Activated CD4-positive, alpha-beta T cell treated with anti-CD3 and anti-CD28 coated beads, Interleukin-2, amount 50 U/mL, for 48 hours (primary cell): Measurements from ENCODE around the gene FAM124B.
A peak's percentile ranks its signal among the peaks of the same experiment; 100 is the strongest.
"Not testable (repeated sequence)": the region's sequence is repeated elsewhere in the genome, so short reads cannot be mapped to it uniquely, and the experiment has no call there.

Experiments
- DNase-seq, 2 experiments: peaks; one replicate each; pipeline ENCODE4 v3.0.0-alpha.2; 2020

The FAM124B gene

DNA sequence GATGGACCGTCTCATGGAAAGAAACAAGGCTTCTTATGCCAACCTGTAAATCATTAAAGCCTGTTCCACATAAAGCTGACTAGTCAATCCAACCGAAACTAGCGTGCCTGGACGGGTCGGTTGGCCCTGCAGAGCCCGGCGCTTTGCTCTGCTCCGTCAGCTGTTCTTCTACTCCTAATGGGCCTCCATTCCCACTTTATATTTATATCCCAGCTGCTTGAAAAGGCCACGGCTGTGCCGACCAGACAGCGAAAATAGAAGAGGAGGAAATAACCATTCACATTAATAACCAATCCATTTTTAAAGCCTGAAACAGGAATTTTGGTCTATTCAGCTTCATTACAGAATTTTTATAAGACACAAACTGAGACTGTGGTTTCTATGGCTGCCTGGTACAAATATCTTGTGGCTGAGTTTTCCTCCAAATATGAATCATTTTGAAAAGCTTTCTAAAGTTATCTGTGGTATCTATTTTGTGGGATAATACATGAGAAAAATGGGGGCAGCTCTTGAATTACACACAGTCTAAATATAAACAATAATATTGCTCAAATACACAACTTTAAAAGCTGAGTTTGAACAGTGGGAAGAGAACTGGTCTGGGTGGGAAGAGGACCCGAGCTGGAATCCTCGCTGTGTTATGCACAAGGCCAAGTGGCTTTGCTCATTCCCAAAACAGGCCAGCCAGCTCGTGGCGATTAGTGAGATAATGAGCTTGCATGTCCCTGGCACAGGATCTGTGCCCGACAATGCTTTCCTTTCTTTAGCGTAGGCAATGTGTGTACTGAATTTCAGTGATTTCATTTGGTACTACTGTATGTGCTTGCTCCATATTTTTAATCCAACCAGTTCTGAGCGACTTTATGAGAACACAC is 10.5 kb upstream of the FAM124B start:
- DNase-seq, result no peak

- no peak for DNase-seq
Observed at GRCh38 chr2:224410946-224411561, 9.1 kb upstream of the FAM124B start.

- no peak for DNase-seq
Observed at GRCh38 chr2:224408676-224409075, 6.8 kb upstream of the FAM124B start.

DNA sequence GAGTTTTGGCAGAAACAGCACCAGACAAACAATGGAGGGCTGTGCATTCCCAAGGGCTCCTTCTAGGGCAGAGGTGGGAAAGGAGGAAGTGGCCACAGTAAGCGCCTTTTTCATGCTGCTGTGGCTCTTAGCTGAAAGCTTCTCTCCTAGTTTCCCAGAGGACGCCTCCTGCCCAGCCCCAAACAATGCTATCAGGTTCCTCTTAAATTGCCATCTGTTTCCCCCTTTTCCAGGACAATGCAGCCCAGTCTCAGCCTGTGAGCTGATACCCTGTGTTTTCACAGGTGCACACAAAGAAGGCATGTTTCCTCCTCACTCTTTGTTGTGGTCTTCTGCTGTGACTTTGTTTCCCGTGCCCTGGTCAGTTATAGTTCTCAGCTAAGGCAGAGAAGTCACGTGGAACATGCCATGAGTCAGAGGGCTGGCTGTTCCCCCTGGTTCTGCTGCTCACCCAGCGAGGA is 5.4 kb upstream of the FAM124B start:
- no peak for DNase-seq

DNA sequence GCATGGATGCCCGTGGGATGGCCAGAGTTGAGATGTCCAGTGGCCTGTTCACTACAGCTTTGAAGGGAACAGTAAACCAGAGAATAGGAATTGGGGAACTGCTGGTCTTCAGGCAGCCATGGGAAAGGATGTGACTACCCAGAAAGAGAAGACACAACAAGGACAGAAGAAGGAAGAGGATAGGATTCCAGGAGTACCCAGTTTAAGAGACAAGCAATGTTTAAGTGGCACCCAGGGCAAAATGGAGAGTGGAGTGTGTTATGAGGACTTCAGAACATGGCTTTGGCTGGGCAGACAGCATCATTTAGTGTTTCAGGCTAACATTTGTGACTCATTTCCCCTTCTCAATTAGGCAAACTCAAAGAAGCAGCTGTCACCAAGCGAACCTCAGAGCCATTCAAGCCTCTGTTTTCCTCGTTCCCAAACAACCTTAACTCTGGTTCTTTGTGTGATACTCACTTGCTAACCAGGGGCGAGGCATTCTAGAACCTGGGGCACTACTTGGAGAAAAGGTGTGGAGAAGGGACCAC is 4.0 kb upstream of the FAM124B start:
- DNase-seq, result no peak

- DNase-seq, result no peak
Observed at GRCh38 chr2:224405412-224405811, 3.5 kb upstream of the FAM124B start.

DNA sequence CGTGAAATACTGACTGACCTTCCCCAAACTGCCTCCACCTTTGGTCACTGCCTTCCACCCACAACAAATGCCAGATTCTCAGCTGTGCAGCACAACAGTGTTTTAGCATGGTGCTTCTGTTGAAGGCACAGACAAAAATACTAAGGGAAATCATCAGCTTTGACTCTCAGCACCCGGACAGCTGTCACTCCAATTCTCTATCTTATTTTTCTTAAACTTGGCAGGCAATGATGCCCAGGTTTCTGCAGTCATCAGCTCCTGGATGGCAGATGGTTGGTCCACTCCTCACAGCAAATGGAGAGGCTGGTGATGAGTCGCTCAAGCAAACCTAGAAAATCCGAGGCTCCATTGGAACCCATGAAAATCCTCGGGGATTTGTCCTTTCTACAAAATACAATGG is 2.9 kb upstream of the FAM124B start:
- DNase-seq, result no peak

GRCh38 chr2:224403657-224404056 is 1.8 kb upstream of the FAM124B start:
- DNase-seq, result no peak

DNA sequence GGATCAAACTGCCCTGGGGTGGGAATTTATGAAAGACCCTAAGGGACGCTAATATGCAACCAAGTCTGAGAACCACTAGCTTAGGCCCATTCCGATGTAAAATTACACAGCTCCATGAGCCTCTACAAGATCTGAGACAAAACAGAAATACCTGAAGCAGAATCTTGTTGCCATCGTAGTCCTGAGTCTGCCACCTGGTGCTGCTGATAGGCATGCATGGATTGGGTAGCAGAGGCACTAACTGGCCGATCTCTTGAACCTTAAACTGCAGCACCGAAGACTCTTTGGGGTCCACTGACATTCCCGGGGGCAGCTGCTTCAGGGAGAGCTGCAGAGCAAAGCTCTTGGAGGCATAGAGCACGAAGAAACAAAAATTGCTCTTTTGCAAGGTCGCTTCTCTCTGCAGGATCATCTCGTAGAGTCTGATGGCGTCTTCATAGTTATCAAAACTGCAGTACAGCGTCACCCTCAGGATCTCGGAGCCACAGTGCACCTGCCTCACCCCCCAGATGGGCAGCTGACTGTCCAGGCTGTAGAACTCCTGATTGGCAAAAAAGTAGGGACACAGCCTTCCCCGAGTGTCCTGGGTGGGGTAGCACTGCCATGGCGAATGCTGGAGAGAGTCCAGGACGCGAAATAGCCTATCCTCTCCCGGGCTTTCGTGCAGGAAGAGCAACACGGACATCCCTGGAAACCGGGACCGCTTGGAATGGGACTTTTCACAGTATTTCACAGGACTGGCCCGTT is 848 bp downstream of the FAM124B start:
- peak in 1 of 2 experiments; percentile 3 for DNase-seq

DNA sequence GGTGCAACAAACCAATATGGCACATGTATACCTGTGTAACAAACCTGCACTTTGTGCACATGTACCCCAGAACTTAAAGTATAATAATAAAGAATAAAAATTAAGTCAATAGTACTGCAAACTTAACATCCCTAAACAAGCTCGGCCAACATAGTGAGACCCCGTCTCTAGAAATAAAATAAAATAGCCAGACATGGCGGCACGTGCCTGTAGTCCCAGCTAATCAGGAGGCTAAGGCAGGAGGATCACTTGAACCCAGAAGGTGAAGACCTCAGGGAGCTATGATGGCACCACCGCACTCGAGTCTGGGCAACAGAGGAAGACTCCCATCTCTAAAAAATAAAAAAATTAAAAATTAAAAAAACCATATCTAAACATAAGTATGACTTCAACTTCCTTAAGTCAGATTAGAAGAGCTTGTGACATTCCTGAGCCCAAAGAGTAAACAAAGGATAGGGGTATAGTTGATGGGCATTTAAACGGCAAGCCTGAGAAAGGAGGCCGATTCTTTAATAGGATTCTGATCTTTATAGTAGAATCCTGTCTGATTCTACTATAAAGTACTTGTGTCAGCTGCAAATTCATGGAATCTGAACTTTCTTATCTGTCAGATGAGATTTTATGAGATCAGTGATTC is 1.6 kb downstream of the FAM124B start:
- DNase-seq, result no peak

- no peak for DNase-seq
Observed at GRCh38 chr2:224398289-224398688, 3.6 kb downstream of the FAM124B start.

DNA sequence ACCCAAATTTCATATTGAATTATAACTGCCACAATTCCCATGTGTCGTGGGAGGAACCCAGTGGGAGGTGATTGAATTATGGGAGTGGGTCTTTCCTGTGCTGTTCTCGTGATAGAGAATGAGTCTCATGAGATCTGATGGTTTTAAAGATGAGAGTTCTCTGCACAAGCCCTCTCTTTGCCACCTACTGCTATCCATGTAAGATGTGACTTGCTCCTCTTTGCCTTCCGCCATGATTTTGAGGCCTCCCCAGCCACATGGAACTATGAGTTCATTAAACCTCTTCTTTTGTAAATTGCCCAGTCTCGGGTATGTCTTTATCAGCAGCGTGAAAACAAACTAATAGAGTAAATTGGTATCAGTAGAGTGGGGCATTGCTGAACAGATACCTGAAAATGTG is 4.8 kb downstream of the FAM124B start:
- not testable (repeated sequence) for DNase-seq

- no peak for DNase-seq
Observed at GRCh38 chr2:224395620-224396390, 6.1 kb downstream of the FAM124B start.

DNA sequence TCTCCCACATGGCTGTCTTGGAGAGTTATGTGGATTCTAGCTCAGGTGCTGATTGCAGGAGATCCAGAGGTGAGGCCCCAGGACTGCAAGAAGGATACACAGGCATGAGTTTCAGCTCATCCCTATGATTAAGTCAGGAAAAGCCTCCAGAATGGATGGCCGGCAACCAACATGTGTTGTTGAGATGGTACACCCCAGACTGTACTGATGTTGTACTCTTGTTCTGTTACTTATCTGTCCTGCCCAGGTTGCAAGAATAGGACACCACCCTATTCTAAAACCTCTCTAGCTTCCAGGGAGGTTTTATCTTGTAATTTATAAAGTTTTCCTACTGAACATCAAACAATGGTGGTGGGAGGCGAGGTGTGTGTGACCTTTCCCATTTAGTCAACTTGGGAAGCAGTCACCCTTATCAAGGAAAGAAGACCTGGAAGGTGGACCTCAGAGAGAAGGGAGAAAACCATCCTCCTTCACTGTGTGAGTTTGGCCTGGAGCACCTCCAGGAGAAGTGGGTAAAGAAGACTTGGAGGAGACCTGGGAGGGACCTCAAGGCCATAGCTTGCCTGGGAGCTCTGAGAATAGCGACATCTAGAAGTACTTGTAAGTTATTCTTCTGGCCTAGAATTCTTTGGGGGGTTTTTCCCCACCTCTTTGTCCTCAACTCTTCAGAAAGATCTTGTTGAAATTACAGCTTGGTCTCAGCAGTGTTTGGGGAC is 8.6 kb downstream of the FAM124B start:
- no peak for DNase-seq

GRCh38 chr2:224392545-224392944 is 9.4 kb downstream of the FAM124B start:
- DNase-seq, result no peak

GRCh38 chr2:224389317-224389716 is 12.6 kb downstream of the FAM124B start:
- no peak for DNase-seq

- DNase-seq, result no peak
Observed at GRCh38 chr2:224386876-224387275, 15.0 kb downstream of the FAM124B start.

- DNase-seq, result no peak
Observed at GRCh38 chr2:224382973-224383555, 18.8 kb downstream of the FAM124B start.

DNA sequence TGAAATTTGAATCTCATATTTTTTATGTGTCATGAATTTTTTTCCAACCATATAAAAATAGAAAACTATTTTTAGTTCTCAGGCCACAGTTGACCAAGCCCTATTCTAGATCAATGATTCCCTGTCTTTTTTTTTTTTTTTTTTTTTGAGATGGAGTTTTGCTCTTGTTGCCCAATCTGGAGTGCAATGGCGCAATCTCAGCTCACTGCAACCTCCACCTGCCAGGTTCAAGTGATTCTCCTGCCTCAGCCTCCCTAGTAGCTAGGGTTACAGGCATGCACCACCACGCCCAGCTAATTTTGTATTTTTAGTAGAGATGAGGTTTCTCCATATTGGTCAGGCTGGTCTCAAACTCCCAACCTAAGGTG is 19.6 kb downstream of the FAM124B start:
- DNase-seq, result not testable (repeated sequence)

GRCh38 chr2:224381521-224382279 is 20.2 kb downstream of the FAM124B start:
- DNase-seq, result no peak
